H9 (cell line): ENCODE results near the gene PES1. TPM values are rescaled to one million over a fixed set of nuclear protein-coding genes. Genes with fewer than 3 reads are reported as not detected.

Experiments used
- DNase-seq: peaks from one replicate; pipeline ENCODE4 v3.0.0-alpha.2; 2017
- H2AFZ ChIP-seq: one replicate; pipeline ENCODE4 v1.6.1; 2013; ENCODE audit warnings: mild to moderate bottlenecking, low read length, control low read depth, moderate library complexity
- H2AK5ac ChIP-seq: 2 replicates; pipeline ENCODE4 v1.6.1; 2013; ENCODE audit warnings: low read length, control low read depth, mixed read lengths; ENCODE audit not compliant: insufficient read length
- H2BK120ac ChIP-seq: one replicate; pipeline ENCODE4 v1.6.1; 2013; ENCODE audit warnings: low read depth, mild to moderate bottlenecking, low read length, control low read depth, inconsistent platforms; ENCODE audit not compliant: poor library complexity, severe bottlenecking
- H2BK12ac ChIP-seq: 2 replicates; pipeline ENCODE4 v1.6.1; 2013; ENCODE audit warnings: low read length, control low read depth, mixed read lengths, low read depth; ENCODE audit not compliant: insufficient read length
- H2BK15ac ChIP-seq: 2 replicates; pipeline ENCODE4 v1.6.1; 2013; ENCODE audit warnings: low read depth, low read length, control low read depth
- H2BK20ac ChIP-seq: one replicate; pipeline ENCODE4 v1.6.1; 2013; ENCODE audit warnings: low read depth, mild to moderate bottlenecking, low read length, control low read depth, inconsistent platforms; ENCODE audit not compliant: poor library complexity, severe bottlenecking
- H2BK5ac ChIP-seq: 2 replicates; pipeline ENCODE4 v1.6.1; 2013; ENCODE audit warnings: low read length, control low read depth, mixed read lengths; ENCODE audit not compliant: insufficient read length
- H3K14ac ChIP-seq: 2 replicates; pipeline ENCODE4 v1.6.1; 2013; ENCODE audit warnings: low read length, control low read depth; ENCODE audit not compliant: insufficient read depth
- H3K18ac ChIP-seq: 2 replicates; pipeline ENCODE4 v1.6.1; 2013; ENCODE audit warnings: low read depth, mild to moderate bottlenecking, mixed read lengths, low read length, control low read depth; ENCODE audit not compliant: insufficient read length
- H3K23ac ChIP-seq: 2 replicates; pipeline ENCODE4 v1.6.1; 2013; ENCODE audit warnings: low read length, control low read depth, mixed read lengths, low read depth; ENCODE audit not compliant: insufficient read length
- H3K23me2 ChIP-seq: 2 replicates; pipeline ENCODE4 v1.6.1; 2013; ENCODE audit warnings: low read depth, mild to moderate bottlenecking, mixed read lengths, low read length, control low read depth; ENCODE audit not compliant: insufficient read length, poor library complexity, severe bottlenecking
- H3K27ac ChIP-seq: 2 replicates; pipeline ENCODE4 v1.5.1; 2013; ENCODE audit warnings: low read length, control low read depth, mixed read lengths, low read depth; ENCODE audit not compliant: insufficient read length
- H3K27me3 ChIP-seq: 2 replicates; pipeline ENCODE4 v1.6.1; 2013; ENCODE audit warnings: low read length, control low read depth, inconsistent platforms; ENCODE audit not compliant: insufficient read depth
- H3K4ac ChIP-seq: 2 replicates; pipeline ENCODE4 v1.6.1; 2013; ENCODE audit warnings: low read depth, mild to moderate bottlenecking, control low read depth, inconsistent platforms, low read length, moderate library complexity
- H3K4me1 ChIP-seq: 2 replicates; pipeline ENCODE4 v1.6.1; 2013; ENCODE audit warnings: low read length, control low read depth, inconsistent platforms; ENCODE audit not compliant: insufficient read depth
- H3K4me2 ChIP-seq: 2 replicates; pipeline ENCODE4 v1.6.1; 2013; ENCODE audit warnings: low read length, control low read depth, mixed read lengths; ENCODE audit not compliant: insufficient read length, insufficient read depth
- H3K56ac ChIP-seq: 2 replicates; pipeline ENCODE4 v1.6.1; 2013; ENCODE audit warnings: low read depth, mild to moderate bottlenecking, mixed read lengths, low read length, control low read depth; ENCODE audit not compliant: insufficient read length
- H3K79me1 ChIP-seq: 2 replicates; pipeline ENCODE4 v1.6.1; 2013; ENCODE audit warnings: low read depth, mild to moderate bottlenecking, moderate library complexity, low read length, control low read depth, inconsistent platforms; ENCODE audit not compliant: insufficient read depth, poor library complexity, severe bottlenecking
- H3K79me2 ChIP-seq: 2 replicates; pipeline ENCODE4 v1.6.1; 2013; ENCODE audit warnings: low read length, control low read depth, inconsistent platforms; ENCODE audit not compliant: insufficient read depth
- H3K9ac ChIP-seq: 2 replicates; pipeline ENCODE4 v1.6.1; 2013; ENCODE audit warnings: low read length, control low read depth, mixed read lengths; ENCODE audit not compliant: insufficient read length; ENCODE audit errors: extremely low read depth
- H3K9me3 ChIP-seq: one replicate; pipeline ENCODE4 v1.6.1; 2013; ENCODE audit warnings: low read depth, low read length, inconsistent platforms; ENCODE audit not compliant: control insufficient read depth
- H3T11ph ChIP-seq: one replicate; pipeline ENCODE4 v1.6.1; 2013; ENCODE audit warnings: mild to moderate bottlenecking, low read length, control low read depth, inconsistent platforms
- H4K20me1 ChIP-seq: one replicate; pipeline ENCODE4 v1.6.1; 2013; ENCODE audit not compliant: control insufficient read depth, insufficient read length, insufficient read depth
- H4K5ac ChIP-seq: 2 replicates; pipeline ENCODE4 v1.6.1; 2013; ENCODE audit warnings: low read depth, mild to moderate bottlenecking, mixed read lengths, low read length, control low read depth; ENCODE audit not compliant: insufficient read length
- H4K8ac ChIP-seq: replicated peaks from 2 replicates; pipeline ENCODE4 v1.6.1; 2013; ENCODE audit warnings: low read length, control low read depth, mixed read lengths, low read depth; ENCODE audit not compliant: insufficient read length
- H4K91ac ChIP-seq: 2 replicates; pipeline ENCODE4 v1.6.1; 2013; ENCODE audit warnings: low read depth, mild to moderate bottlenecking, moderate library complexity, mixed read lengths, low read length, control low read depth; ENCODE audit not compliant: insufficient read length
- H3K27ac Mint-ChIP-seq, 3 experiments: 2 replicates in 2 of 3; 3 replicates in 1 of 3; pipeline ENCODE4 v1.8.0; 2020 to 2021; ENCODE audit warnings: mixed read lengths in 3 of 3, mild to moderate bottlenecking in 1 of 3, moderate library complexity in 1 of 3
- H3K27me3 Mint-ChIP-seq: 2 replicates; pipeline ENCODE4 v1.8.0; 2021; ENCODE audit warnings: low read depth, mild to moderate bottlenecking, moderate library complexity, mixed read lengths
- H3K36me3 Mint-ChIP-seq, 3 experiments: 2 replicates in 2 of 3; 3 replicates in 1 of 3; pipeline ENCODE4 v1.8.0; 2020 to 2021; ENCODE audit warnings: low read depth in 3 of 3, mixed read lengths in 3 of 3; ENCODE audit not compliant: insufficient read depth in 1 of 3
- H3K4me1 Mint-ChIP-seq, 2 experiments: 2 replicates each; pipeline ENCODE4 v1.8.0; 2020; ENCODE audit warnings: mixed read lengths in 2 of 2
- H3K4me3 Mint-ChIP-seq, 2 experiments: 2 replicates in 1 of 2; 3 replicates in 1 of 2; pipeline ENCODE4 v1.8.0; 2020 to 2021; ENCODE audit warnings: mild to moderate bottlenecking in 2 of 2, mixed read lengths in 2 of 2, moderate library complexity in 1 of 2
- H3K9me3 Mint-ChIP-seq, 2 experiments: 2 replicates in 1 of 2; 3 replicates in 1 of 2; pipeline ENCODE4 v1.8.0; 2020; ENCODE audit warnings: mild to moderate bottlenecking in 2 of 2, mixed read lengths in 2 of 2, moderate library complexity in 1 of 2
- WGBS: extraction: QIAGEN DNeasy Blood & Tissue Kit; methylation state at CpG from one replicate; pipeline ENCODE4 v1.1.7; 2013; ENCODE audit warnings: missing lambda C conversion rate, low lambda C conversion rate, mixed read lengths; ENCODE audit not compliant: insufficient read length; ENCODE audit errors: extremely low coverage; 5-methylcytosine and 5-hydroxymethylcytosine counted together
- total RNA-seq: library from RNA; stranded (reverse); gene quantifications from 2 replicates; pipeline ENCODE4 v1.2.1, GENCODE V29; 2021
- TF ChIP-seq, protein P1 (sequence below): fragments of 200-600 bp; sonication (generic); conservative IDR thresholded peaks from 3 replicates; pipeline ENCODE4 v1.8.0; 2021; ENCODE audit warnings: antibody characterized with exemption, mild to moderate bottlenecking

PES1 gene
- total RNA-seq, 1 experiment from 2014 or later = 133 TPM

- no peak overlapping the region for H3K56ac ChIP-seq
- WGBS = no CpG with 5 or more reads among the region's 6 CpGs
- no peaks in the 10 kb centered on the region; the same call in 1 of the 2 replicates for H3K27me3 ChIP-seq
- H3K23ac ChIP-seq = no peak overlapping the region
- no peak overlapping the region for H2BK20ac ChIP-seq
- H3K9me3 ChIP-seq = no peaks in the 10 kb centered on the region
- H2BK12ac ChIP-seq = no peak overlapping the region
- DNase-seq = no peak
- H3K79me2 ChIP-seq = no peaks in the 10 kb centered on the region
- H3K79me1 ChIP-seq = no peaks in the 10 kb centered on the region
- no peak overlapping the region for H3K14ac ChIP-seq
- no peak overlapping the region for H2AFZ ChIP-seq
- H3K36me3 Mint-ChIP-seq = no peaks in the 10 kb centered on the region; a peak in 2 of 7 replicates
- peaks cover 14% of the 10 kb centered on the region for H3K27me3 Mint-ChIP-seq
- H3T11ph ChIP-seq = no peak overlapping the region
- no peak overlapping the region for H2BK120ac ChIP-seq
- H2BK15ac ChIP-seq = no peak overlapping the region
- no peak overlapping the region for H4K91ac ChIP-seq
- H3K9me3 Mint-ChIP-seq = no peaks in the 10 kb centered on the region
- H4K8ac ChIP-seq = no peak overlapping the region
- no peaks in the 10 kb centered on the region for H4K20me1 ChIP-seq
- H3K4me1 Mint-ChIP-seq = peaks cover 15 to 26% of the 10 kb centered on the region in 2 experiments
- H3K4me3 Mint-ChIP-seq = no peak overlapping the region
- no peaks in the 10 kb centered on the region; the same call in 1 of the 2 replicates for H3K4me1 ChIP-seq
- no peak overlapping the region for H2AK5ac ChIP-seq
- H3K4ac ChIP-seq = no peak overlapping the region
- no peak overlapping the region for H3K18ac ChIP-seq
- H3K27ac ChIP-seq = no peak overlapping the region
- H2BK5ac ChIP-seq = no peak overlapping the region
- H3K9ac ChIP-seq = no peak overlapping the region
- no peak overlapping the region for H3K27ac Mint-ChIP-seq
- no peak overlapping the region for H3K4me2 ChIP-seq
- no peak overlapping the region for H4K5ac ChIP-seq
- TF ChIP-seq, protein P1, sequence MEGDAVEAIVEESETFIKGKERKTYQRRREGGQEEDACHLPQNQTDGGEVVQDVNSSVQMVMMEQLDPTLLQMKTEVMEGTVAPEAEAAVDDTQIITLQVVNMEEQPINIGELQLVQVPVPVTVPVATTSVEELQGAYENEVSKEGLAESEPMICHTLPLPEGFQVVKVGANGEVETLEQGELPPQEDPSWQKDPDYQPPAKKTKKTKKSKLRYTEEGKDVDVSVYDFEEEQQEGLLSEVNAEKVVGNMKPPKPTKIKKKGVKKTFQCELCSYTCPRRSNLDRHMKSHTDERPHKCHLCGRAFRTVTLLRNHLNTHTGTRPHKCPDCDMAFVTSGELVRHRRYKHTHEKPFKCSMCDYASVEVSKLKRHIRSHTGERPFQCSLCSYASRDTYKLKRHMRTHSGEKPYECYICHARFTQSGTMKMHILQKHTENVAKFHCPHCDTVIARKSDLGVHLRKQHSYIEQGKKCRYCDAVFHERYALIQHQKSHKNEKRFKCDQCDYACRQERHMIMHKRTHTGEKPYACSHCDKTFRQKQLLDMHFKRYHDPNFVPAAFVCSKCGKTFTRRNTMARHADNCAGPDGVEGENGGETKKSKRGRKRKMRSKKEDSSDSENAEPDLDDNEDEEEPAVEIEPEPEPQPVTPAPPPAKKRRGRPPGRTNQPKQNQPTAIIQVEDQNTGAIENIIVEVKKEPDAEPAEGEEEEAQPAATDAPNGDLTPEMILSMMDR = no peak
- no peaks in the 10 kb centered on the region for H3K23me2 ChIP-seq
These were observed 53.4 kb downstream of the PES1 start for GRCh38 chr22:30538280-30538679.
